Fibroblast of skin of scalp (primary cell): ENCODE results near the gene KRTAP2-2.
"Not testable (repeated sequence)": the region's sequence is repeated elsewhere in the genome, so short reads cannot be mapped to it uniquely, and the experiment has no call there.

Experiments used
- DNase-seq: peaks from one replicate; pipeline ENCODE4 v3.0.0-alpha.2; 2013

Gene KRTAP2-2

DNA sequence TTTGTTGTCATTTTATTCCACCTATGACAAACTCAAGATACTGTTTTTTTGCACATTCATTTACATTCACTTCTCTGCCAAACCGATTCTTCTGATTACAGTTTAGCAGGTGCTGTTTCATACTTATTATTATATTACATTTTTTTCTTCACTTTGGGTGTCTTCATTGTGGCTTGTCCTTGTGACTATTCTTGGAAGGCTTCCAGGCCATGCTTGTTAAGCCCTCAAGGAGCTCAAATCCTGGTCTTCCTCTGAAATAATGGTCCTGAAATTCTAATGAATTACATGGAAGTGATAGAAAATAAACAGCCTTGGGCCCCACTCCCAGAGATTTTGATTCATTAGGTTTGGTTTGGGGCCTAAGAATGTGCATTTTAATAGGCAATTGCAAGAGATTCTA lies 9.3 kb upstream of the KRTAP2-2 start:
- no peak for DNase-seq

DNA sequence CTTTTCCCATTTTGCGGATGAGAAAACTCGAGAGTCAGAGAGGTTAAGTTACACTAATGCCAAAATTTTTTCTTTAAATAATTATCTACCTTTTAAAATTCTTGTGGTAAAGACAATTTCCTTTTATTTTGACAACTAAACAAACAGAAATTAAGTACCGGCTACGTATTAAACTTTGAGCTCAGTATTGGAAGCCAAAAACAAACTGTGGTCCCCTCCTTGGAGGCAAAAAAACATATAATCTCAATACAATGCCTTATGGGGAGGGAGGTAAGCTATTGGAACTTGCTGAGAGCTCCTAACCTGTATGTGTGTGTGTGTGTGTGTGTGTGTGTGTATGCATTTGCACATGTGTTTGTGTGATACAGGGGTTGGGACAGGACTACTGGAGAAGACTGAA lies 8.4 kb upstream of the KRTAP2-2 start:
- no peak for DNase-seq

DNA sequence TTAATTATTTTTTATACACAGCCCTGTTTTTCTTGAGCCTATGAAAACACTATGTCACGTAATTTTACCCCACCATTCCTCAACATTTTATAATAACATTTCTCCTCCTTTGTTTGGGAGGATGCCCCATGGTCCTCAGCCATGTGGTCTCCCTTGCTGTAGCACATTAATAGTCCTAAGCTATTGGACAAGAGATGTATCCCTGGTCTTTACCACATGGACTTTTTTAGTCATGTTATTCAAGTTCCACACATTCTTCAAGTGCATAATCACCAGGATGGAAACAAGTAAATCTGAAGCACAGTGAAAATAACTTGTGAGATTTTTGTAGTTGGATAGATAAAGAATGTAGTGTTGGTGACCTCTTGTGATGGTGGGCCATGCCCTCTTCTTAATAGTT lies 6.9 kb upstream of the KRTAP2-2 start:
- DNase-seq: peak; percentile 99

DNA sequence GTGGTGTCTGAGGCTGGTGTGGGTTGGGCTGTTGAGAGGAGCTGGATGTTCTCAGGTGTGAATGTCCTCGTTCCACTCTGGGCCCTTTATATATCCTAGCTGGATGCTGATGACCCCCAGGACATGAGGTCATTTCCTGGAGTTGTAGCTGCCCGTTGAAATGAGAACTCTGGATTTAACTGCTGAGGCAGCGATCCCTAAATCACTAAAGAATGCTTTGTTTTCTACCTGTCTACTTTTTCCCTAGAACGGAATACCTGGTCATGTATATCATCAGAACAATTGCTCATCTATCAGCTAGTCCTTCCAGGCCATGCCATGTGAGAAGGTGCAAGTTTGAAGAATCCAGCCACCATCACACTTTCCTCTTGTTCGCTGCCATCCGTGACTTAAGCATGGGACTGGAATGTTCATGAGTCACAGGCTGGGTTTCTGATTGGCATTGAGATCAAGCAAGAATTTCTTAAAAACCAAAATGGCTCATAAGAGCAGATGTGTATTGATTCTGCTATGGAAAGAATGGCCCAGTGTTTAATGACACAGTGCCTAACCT lies 5.1 kb upstream of the KRTAP2-2 start, which contains the start of gene KRTAP2-3:
KRTAP2-3 (minus strand) TSS at position 63 of the 553 bp plus-strand sequence. CDS start 64 bp downstream, outside the sequence.
- peak; percentile 98 for DNase-seq

DNA sequence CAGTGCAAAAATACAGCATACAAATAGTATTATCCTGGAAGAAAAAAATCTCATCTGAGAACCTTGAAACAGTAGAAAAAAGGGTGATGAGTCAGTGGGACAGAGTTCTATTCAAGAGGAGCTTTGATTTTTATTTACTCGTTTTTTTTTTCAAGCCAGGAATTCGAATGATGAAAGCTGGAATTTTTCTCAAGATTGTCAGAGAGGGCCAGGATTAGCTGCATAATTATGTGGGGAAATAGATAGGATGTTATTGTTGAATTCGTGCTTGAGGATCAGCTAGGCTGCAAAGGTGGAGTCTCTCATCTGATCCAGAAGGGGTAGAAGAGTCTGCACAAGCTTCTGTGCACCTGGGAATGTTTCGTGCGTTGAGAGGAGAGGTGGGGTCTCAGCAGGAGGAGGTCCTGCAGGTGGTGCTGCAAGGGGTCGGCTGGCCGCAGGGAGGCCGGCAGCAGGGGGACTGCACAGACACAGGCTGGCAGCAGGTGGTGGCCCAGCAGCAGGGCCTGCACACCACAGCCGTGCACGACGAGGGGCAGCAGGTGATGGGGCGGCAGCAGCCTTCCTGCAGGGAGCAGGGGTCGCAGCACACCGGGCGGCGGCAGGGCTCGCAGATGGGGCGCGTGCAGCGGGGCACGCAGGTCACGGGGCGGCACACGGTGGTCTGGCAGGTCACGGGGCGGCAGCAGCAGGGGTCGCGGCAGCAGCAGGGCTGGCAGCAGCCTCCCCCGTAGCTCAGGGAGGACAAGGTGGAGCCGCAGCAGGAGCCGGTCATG lies 4.4 kb upstream of the KRTAP2-2 start:
- peak; percentile 95 for DNase-seq

DNA sequence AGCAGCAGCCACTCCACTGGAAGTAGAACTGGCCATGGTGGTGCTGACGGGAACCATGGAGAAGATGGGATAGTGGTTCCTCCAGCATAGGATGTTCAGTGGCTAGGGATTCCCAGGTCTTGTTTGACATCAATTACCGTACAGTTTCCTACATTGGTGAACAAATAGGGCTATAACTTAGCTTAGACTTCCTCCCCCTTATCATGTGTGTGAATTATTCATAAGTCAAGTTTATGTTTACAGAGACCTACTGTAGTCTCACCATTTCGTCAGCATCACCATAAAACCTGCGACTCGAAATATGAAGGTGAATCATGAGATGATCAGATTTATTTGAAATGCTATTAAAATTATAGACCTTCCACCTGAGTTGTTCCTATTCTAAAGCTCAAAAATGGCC lies 3.7 kb upstream of the KRTAP2-2 start:
- DNase-seq: no peak

DNA sequence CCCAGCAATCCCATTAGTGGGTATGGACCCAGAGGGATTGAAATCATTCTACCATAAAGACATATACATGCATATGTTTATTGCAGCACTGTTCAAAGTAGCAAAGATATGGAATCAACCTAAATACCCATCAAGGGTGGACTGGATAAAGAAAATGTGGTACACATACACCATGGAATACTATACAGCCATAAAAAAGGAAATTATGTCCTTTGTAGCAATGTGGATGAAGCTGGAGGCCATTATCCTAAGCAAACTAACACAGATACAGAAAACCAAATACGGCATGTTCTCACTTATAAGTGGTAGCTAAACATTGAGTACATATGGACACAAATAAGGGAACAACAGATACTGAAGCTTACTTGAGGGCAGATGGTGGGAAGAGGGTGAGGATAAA lies 2.5 kb upstream of the KRTAP2-2 start:
- no peak for DNase-seq

DNA sequence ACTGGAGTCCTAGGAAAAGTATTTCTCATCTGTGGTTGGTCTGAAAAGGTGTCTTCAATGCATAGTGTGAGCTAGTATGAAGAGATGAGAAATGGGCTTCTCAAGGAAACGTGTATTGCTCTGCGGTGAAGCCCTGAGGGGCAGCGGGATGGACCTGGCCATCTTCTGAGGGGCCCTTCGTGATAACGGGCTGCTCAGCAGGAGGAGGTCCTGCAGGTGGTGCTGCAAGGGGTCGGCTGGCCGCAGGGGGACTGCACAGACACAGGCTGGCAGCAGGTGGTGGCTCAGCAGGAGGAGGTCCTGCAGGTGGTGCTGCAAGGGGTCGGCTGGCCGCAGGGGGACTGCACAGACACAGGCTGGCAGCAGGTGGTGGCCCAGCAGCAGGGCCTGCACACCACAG lies 474 bp downstream of the KRTAP2-2 start:
- DNase-seq: not testable (repeated sequence)

DNA sequence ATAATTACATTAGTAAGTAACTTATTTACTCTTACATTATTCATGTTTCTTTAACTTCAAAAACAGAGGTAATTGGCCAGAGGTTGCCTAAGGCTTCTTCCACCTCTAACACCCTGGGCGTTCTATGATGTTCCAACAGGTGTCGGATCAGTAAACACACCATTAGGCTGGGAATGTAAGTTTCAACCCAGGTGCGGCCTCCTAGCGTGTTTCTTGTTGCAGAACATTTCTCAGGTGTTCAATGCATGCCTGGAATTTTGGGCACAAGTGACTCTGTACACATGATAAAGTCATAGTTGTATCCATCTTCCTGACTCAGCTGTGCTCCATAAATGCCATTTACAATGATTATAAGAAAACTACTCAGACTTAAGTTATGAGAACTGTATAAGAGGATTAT lies 1.0 kb downstream of the KRTAP2-2 start:
- DNase-seq: no peak

DNA sequence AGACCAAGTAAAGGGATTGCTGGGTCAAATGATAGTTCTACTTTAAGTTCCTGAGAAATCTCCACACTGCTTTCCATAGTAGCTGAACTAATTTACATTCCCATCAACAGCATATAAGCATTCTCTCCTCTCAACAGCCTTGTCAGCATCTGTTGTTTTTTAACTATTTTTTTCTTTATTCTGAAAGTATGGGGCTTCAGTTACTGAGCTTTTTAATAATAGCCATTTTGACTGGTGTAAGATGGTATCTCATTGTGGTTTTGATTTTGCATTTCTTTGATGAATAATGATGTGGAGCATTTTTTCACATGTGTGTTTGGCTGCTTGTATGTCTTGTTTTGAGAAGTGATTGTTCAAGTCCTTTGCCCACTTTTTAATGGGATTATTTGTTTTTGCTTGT lies 2.5 kb downstream of the KRTAP2-2 start:
- DNase-seq: peak; percentile 63

DNA sequence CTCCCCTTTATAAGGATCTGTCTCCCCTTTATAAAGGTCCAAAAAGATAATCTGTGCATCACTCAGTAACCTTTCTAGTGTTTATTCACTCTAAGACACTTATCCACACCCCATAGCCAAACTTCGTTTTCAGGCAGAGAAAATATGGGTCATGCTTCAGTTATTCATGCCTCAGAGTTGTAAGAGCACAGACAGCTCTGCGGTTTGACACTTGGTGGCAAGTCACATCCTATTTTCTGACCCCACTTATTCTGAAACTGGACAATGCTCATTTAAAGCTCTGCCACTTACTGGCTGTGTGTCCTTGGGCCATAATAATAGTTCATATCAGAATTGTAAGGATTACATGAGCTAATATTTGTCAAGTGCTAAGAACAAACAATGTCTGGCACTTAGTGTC lies 5.9 kb downstream of the KRTAP2-2 start:
- DNase-seq: peak; percentile 75

DNA sequence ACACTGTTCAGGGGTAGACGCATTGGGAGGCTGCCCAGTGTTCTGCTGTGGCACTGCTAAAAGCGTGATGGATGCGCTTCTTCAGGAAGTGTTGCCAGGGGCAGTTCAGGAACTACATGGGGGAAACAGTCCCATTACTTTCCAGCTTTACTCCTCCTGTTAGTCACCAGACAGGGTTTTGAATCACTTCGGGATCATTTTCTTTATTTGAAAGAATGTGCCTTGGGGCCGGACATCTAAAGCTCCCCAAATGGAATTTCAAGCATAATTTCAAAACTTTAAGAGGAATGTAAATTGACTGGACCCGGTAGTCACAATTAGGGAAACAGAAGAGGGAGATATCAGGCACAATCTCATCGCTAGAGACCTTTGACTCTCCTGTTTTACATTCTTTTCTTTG lies 6.6 kb downstream of the KRTAP2-2 start:
- DNase-seq: peak; percentile 84

DNA sequence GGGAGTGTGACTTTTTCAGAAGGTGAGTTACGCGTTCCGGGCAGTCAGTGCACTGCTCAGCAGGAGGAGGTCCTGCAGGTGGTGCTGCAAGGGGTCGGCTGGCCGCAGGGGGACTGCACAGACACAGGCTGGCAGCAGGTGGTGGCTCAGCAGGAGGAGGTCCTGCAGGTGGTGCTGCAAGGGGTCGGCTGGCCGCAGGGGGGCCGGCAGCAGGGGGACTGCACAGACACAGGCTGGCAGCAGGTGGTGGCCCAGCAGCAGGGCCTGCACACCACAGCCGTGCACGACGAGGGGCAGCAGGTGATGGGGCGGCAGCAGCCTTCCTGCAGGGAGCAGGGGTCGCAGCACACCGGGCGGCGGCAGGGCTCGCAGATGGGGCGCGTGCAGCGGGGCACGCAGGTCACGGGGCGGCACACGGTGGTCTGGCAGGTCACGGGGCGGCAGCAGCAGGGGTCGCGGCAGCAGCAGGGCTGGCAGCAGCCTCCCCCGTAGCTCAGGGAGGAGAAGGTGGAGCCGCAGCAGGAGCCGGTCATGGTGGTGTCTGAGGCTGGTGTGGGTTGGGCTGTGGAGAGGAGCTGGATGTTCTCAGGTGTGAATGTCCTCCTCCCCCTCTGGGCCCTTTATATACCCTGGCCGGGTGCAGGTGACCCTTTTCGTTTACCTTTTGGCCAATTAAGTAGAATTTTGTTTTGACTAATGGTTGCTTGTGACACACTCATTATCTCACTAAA lies 8.1 kb downstream of the KRTAP2-2 start, which contains the start of gene KRTAP2-1:
KRTAP2-1 (minus strand) TSS at position 582 of the 731 bp plus-strand sequence; CDS start at position 533, 49 bp downstream.
- not testable (repeated sequence) for DNase-seq

DNA sequence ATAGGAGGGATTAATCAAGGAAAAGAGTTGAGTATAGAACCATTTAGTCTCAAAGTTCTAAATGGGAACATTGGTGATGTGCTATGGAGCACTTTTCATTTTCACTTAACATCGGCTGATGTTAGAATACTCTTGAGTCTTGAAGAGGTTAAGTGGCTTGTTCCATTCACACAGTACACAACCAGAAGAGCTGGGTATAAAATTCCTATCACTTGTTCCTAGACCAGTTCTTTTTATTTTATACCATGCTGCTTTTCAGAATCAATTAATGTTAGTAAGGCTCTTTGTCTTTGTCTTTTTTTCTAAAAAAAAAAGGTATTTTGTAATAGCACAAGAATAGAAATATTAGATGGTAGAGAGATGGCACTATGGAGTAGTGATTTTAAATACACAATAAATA lies 12.1 kb downstream of the KRTAP2-2 start:
- no peak for DNase-seq

DNA sequence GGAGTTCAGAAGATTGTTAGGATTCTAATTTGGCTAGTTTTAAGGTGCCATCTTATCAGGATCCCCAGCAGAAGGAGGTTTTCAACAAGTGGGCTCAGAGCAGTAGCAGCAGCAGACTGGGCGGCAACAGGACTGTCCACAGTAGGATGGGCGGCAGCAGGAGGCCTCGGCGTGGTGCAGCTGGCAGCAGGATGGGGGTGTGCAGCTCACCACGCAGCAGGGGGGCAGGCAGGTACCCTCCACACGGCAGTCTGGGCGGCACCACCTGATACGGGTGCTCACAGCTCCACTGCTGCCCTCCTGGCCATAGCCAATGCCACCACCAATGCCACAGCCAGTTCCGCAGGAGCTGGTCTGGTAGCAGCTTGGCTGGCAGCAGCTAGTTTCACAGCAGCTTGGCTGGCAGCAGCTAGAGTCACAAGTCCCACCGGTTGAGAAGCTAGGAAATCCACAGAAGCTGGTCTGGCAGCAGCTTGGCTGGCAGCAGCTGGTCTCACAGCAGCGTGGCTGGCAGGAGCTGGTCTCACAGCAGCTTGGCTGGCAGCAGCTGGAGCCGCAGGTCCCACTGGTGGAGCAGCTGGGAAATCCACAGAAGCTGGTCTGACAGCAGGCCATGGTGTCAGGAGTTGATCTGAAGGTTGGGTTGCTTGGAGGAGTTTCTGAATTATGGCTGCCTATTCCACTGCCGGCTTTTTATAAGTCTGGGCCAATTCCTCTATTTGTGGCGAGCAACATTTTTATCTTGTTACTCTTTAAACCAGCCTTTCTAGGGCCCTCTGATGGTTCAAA lies 14.1 kb downstream of the KRTAP2-2 start, which contains the start of gene KRTAP1-1:
KRTAP1-1 (minus strand) TSS at position 668 of the 789 bp plus-strand sequence; CDS start at position 615, 53 bp downstream.
- DNase-seq: peak; percentile 49

DNA sequence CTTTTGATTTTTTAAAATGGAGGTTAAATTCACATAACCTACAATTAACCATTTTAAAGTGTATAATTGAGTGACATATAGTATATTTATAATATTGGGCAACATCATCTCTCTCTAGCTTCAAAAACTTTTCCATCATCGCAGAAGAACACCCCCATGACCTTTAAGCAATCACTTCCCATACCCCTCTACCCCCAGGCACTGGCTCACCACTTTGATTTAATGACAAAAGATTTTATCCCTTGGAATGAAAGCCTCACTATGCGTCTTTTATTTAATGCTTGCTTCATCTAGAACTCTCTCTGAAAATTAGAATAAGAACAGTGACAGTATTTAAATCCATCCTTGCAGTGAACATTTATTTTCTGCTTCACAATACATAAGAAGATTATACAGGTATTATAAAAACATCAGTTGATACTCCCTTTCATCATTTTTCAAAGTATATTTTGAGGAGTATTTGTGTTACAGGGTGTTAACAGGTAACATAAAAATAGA lies 17.1 kb downstream of the KRTAP2-2 start:
- no peak for DNase-seq

DNA sequence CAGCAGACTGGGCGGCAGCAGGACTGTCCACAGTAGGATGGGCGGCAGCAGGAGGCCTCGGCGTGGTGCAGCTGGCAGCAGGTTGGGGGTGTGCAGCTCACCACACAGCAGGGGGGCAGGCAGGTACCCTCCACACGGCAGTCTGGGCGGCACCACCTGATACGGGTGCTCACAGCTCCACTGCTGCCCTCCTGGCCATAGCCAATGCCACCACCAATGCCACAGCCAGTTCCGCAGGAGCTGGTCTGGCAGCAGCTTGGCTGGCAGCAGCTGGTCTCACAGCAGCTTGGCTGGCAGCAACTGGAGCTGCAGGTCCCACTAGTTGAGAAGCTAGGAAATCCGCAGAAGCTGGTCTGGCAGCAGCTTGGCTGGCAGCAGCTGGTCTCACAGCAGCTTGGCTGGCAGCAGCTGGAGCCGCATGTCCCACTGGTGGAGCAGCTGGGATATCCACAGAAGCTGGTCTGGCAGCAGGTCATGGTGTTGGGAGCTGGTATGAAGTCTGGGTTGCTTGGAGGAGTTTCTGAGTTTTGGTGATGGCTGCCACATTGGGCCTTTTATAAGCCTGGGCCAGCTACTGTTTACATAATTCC lies 20.6 kb downstream of the KRTAP2-2 start, which contains the start of gene KRTAP1-3:
KRTAP1-3 (minus strand) TSS at position 529 of the 590 bp plus-strand sequence; CDS start at position 476, 53 bp downstream.
- DNase-seq: not testable (repeated sequence)

DNA sequence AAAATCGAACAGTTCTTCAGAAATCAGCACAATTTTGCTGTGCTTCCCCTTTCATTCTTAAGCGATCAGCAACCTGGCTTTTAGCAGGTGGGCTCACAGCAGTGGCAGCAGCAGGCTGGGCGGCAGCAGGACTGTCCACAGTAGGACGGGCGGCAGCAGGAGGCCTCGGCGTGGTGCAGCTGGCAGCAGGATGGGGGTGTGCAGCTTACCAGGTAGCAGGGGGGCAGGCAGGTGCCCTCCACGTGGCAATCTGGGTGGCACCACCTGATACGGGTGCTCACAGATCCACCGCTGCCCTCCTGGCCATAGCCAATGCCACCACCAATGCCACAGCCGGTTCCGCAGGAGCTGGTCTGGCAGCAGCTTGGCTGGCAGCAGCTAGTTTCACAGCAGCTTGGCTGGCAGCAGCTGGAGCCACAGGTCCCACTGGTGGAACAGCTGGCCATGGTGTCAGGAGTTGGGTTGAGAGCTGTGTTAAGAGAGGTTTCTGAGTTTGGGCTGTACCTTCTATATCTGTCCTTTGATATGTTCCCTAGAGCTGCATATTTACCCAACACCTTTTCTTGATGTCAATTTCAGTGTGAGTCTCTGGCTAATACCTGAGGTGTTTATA lies 25.3 kb downstream of the KRTAP2-2 start, which contains the start of gene KRTAP1-4:
KRTAP1-4 (minus strand) TSS at position 563 of the 613 bp plus-strand sequence; CDS start at position 446, 117 bp downstream.
- DNase-seq: no peak

DNA sequence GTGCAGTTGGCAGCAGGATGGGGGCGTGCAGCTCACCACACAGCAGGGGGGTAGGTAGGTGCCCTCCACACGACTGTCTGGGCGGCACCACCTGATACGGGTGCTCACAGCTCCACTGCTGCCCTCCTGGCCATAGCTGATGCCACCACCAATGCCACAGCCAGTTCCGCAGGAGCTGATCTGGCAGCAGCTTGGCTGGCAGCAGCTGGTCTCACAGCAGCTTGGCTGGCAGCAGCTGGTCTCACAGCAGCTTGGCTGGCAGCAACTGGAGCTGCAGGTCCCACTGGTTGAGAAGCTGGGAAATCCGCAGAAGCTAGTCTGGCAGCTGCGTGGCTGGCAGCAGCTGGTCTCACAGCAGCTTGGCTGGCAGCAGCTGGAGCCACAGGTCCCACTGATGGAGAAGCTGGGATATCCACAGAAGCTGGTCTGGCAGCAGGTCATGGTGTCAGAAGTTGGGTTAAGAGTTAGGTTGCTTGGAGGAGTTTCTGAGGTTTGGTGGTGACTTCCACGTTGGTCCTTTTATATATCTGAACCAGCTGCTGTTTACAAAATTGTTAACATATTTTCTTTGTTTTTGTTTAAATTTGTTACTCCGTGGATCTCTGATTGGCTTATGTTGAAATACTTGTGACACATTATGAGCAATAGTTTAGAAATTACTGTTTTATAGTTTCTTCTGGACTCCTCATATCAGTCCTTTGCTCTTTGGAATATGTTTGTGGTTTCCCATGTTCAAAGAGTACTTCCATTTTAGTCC lies 28.1 kb downstream of the KRTAP2-2 start, which contains the start of gene KRTAP1-5:
KRTAP1-5 (minus strand) TSS at position 494 of the 757 bp plus-strand sequence; CDS start at position 441, 53 bp downstream.
- DNase-seq: peak; percentile 83

DNA sequence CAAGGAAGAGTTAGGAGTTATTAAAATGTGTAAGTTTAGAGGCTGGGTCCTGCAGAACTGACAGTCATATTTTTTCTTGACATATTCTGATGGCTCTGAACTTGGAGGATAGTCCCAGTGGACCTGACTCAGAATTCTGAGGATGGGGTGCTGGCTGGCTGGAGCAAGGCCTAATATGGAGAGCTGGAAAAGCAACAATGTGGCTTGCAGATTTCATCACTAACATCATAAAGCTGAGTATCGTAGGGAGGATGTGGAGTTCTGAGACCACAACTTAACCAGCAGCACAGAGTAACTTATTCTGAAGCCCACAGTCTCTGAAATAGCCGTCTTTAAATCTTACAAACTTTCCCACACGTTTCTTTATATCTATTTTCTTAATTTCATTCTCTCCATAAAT lies 30.3 kb downstream of the KRTAP2-2 start:
- peak; percentile 86 for DNase-seq
